Brain microvascular endothelial cell (primary cell): ENCODE data around the gene NT5C1A.

Experiments used
- DNase-seq: peaks from one replicate; pipeline ENCODE4 v3.0.0-alpha.2; 2020
- H3K27ac ChIP-seq: fragments of 250-450 bp; sonication (Bioruptor Pico); 2 replicates; pipeline ENCODE4 v1.5.1; 2020; ENCODE audit warnings: mild to moderate bottlenecking, moderate library complexity
- H3K27me3 ChIP-seq: fragments of 250-450 bp; sonication (Bioruptor Pico); replicated peaks from 2 replicates; pipeline ENCODE4 v1.5.1; 2020; ENCODE audit warnings: mild to moderate bottlenecking
- H3K36me3 ChIP-seq: fragments of 250-450 bp; sonication (Bioruptor Pico); replicated peaks from 2 replicates; pipeline ENCODE4 v1.5.1; 2020; ENCODE audit warnings: mild to moderate bottlenecking
- H3K4me3 ChIP-seq: 2 replicates; pipeline ENCODE4 v1.5.1; 2011; ENCODE audit warnings: low read depth, mild to moderate bottlenecking, control low read depth, low read length, moderate library complexity
- CTCF ChIP-seq: IDR thresholded peaks from 2 replicates; pipeline ENCODE4 v1.5.1; 2011; ENCODE audit warnings: low read depth, mild to moderate bottlenecking, moderate library complexity, low read length, control low read depth, inconsistent platforms; ENCODE audit errors: missing control alignments
- in situ Hi-C: cut with HindIII; loops from 2 replicates; pipeline ENCODE4 v1.10.0; 2017; ENCODE audit warnings: low sequenced_read_pairs, low pct_ligation_motif_present

NT5C1A gene

GRCh38 chr1:39676948-39677548, 5.1 kb upstream of the NT5C1A start:
- no peaks in the 10 kb centered on the region for H3K36me3 ChIP-seq
- H3K27me3 ChIP-seq = peaks cover 23% of the 10 kb centered on the region
- no peak for DNase-seq
- no peak overlapping the region for H3K27ac ChIP-seq
- no peak overlapping the region for H3K4me3 ChIP-seq
- TF ChIP-seq CTCF = no peak
- in situ Hi-C loops = no loop called here

- Histone ChIP-seq H3K27me3 (peaks cover 32% of the 10 kb centered on the region), H3K27ac (no peak overlapping the region), H3K4me3 (no peak overlapping the region), H3K36me3 (no peaks in the 10 kb centered on the region)
- no peak for TF ChIP-seq CTCF
- in situ Hi-C loops = no loop called here
- DNase-seq = no peak
Observed at GRCh38 chr1:39675220-39675619, 3.3 kb upstream of the NT5C1A start.

GRCh38 chr1:39673215-39673614, 1.3 kb upstream of the NT5C1A start:
- Histone ChIP-seq H3K27ac (no peak overlapping the region), H3K4me3 (no peak overlapping the region), H3K36me3 (no peaks in the 10 kb centered on the region), H3K27me3 (peaks cover 32% of the 10 kb centered on the region)
- in situ Hi-C loops = no loop called here
- no peak for DNase-seq
- no peak for TF ChIP-seq CTCF

GRCh38 chr1:39672551-39672947, 642 bp upstream of the NT5C1A start:
- Histone ChIP-seq H3K4me3 (peak overlapping the region; percentile 46), H3K27me3 (peaks cover 32% of the 10 kb centered on the region), H3K36me3 (no peaks in the 10 kb centered on the region), H3K27ac (no peak overlapping the region)
- in situ Hi-C loops = no loop called here
- TF ChIP-seq CTCF = peak; percentile 77
- no peak for DNase-seq

- DNase-seq = no peak
- no peaks in the 10 kb centered on the region for H3K36me3 ChIP-seq
- H3K27ac ChIP-seq = no peak overlapping the region
- peak overlapping the region; percentile 46 for H3K4me3 ChIP-seq
- no peak for TF ChIP-seq CTCF
- peaks cover 33% of the 10 kb centered on the region for H3K27me3 ChIP-seq
- in situ Hi-C loops = no loop called here
Observed at GRCh38 chr1:39671433-39671792, 494 bp downstream of the NT5C1A start.

GRCh38 chr1:39670689-39671088, 1.2 kb downstream of the NT5C1A start:
- no peak for DNase-seq
- no peak overlapping the region for H3K27ac ChIP-seq
- no peak overlapping the region for H3K4me3 ChIP-seq
- no peaks in the 10 kb centered on the region for H3K36me3 ChIP-seq
- in situ Hi-C loops = no loop called here
- no peak for TF ChIP-seq CTCF
- H3K27me3 ChIP-seq = peaks cover 33% of the 10 kb centered on the region
